GM18511 (cell line): ENCODE results near the gene RTP4.
"Not testable (repeated sequence)": the region's sequence is repeated elsewhere in the genome, so short reads cannot be mapped to it uniquely, and the experiment has no call there.

ENCODE experiments used
- ATAC-seq: cut with Tn5 transposase; IDR thresholded peaks from one replicate; pipeline ENCODE4 v1.9.1; 2021; ENCODE audit warnings: mild to moderate bottlenecking, moderate library complexity; ENCODE audit not compliant: unreplicated experiment

The RTP4 gene

GRCh38 chr3:187367561-187368103, 553 bp upstream of the RTP4 start:
- no peak for ATAC-seq

- peak; percentile 43 for ATAC-seq
Measured at GRCh38 chr3:187369089-187369447, 883 bp downstream of the RTP4 start.

- ATAC-seq = no peak
Measured at GRCh38 chr3:187370051-187370450, 1.9 kb downstream of the RTP4 start.

GRCh38 chr3:187375581-187375980, 7.4 kb downstream of the RTP4 start:
- no peak for ATAC-seq

- no peak for ATAC-seq
Measured at GRCh38 chr3:187377842-187378241, 9.7 kb downstream of the RTP4 start.

GRCh38 chr3:187382609-187383151, 14.5 kb downstream of the RTP4 start:
- no peak for ATAC-seq

- no peak for ATAC-seq
Measured at GRCh38 chr3:187383246-187383645, 15.1 kb downstream of the RTP4 start.

GRCh38 chr3:187385296-187385695, 17.1 kb downstream of the RTP4 start:
- ATAC-seq = no peak

- ATAC-seq = no peak
Measured at GRCh38 chr3:187396661-187397060, 28.5 kb downstream of the RTP4 start.

GRCh38 chr3:187398955-187399354, 30.8 kb downstream of the RTP4 start:
- no peak for ATAC-seq

GRCh38 chr3:187400756-187401155, 32.6 kb downstream of the RTP4 start:
- ATAC-seq = no peak

GRCh38 chr3:187401856-187402255, 33.7 kb downstream of the RTP4 start:
- no peak for ATAC-seq

- ATAC-seq = no peak
Measured at GRCh38 chr3:187403768-187404288, 35.6 kb downstream of the RTP4 start.

- no peak for ATAC-seq
Measured at GRCh38 chr3:187406927-187407326, 38.7 kb downstream of the RTP4 start.

GRCh38 chr3:187411991-187412781, 44.0 kb downstream of the RTP4 start:
- not testable (repeated sequence) for ATAC-seq
